ENCODE measurements around the gene JPH4.

GRCh38 chr14:23627961-23628360 lies 49.4 kb upstream of the JPH4 start:
- TF ChIP-seq CTCF (IDR thresholded peaks at IDR 0.05; ENCODE audit: low read depth, low read length, poor library complexity, severe bottlenecking), result no peak
- TF ChIP-seq EZH2phosphoT487 (IDR thresholded peaks at IDR 0.05; ENCODE audit: borderline replicate concordance, low read length), result no peak
